Measurements from ENCODE around the gene NBPF6.
"Not testable (repeated sequence)": the region's sequence is repeated elsewhere in the genome, so short reads cannot be mapped to it uniquely, and the experiment has no call there.

DNA sequence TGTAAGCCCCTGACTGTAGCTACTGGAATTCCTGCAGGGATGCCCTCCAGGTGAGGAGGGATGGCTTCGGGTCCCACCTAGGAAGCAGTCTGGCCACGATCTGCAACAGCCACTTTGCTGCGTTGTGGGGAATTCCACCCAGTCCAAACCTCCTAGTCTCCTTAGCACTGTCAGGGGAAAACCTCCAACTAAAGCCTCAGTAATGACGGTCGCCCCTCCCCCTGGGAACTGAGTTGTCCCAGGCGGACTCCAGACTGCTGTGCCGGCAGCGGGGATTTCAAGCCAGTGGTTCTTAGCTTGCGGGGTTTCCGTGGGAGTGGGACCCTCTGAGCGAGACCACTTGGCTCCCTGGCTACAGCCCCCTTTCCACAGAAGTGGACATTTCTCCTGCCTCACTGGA lies 18.1 kb upstream of the NBPF6 start:
- TF ChIP-seq FOXP2 (optimal IDR thresholded peaks at IDR 0.05; ENCODE audit: control extremely low read depth, extremely low read length, insufficient read depth); EZH2 (IDR thresholded peaks at IDR 0.05): not testable (repeated sequence)
